Spleen (tissue), 11 donors: ENCODE data around the gene NHLRC4. TPM values are rescaled to one million over a fixed set of nuclear protein-coding genes. Genes with fewer than 3 reads are reported as not detected.
A peak's percentile ranks its signal among the peaks of the same experiment; 100 is the strongest.

ENCODE experiments used
- DNase-seq: peaks from one replicate; pipeline ENCODE4 v3.0.0-alpha.2; 2020
- H3K27ac ChIP-seq, 8 donors: fragments of 200-600 bp; sonication (generic) in 7 of 8; 1 replicate in 4 of 8; 2 replicates in 4 of 8; pipeline versions ENCODE4 v1.5.0 to v1.8.0; 2016 to 2021; ENCODE audit warnings: inconsistent platforms in 4 of 8, mild to moderate bottlenecking in 4 of 8, moderate library complexity in 1 of 8
- H3K27me3 ChIP-seq, 7 donors: fragments of 200-600 bp; sonication (generic) in 6 of 7; replicated peaks in 1 of 7; 1 replicate in 4 of 7; 2 replicates in 3 of 7; pipeline versions ENCODE4 v1.5.0 to v1.8.0; 2016 to 2021; ENCODE audit warnings: inconsistent platforms in 3 of 7, mild to moderate bottlenecking in 1 of 7
- H3K36me3 ChIP-seq, 6 donors: fragments of 200-600 bp; sonication (generic) in 5 of 6; 1 replicate in 4 of 6; 2 replicates in 2 of 6; pipeline versions ENCODE4 v1.5.0 to v1.8.0; 2016 to 2021; ENCODE audit warnings: inconsistent platforms in 2 of 6
- H3K4me1 ChIP-seq, 6 donors: fragments of 200-600 bp; sonication (generic) in 5 of 6; 1 replicate in 3 of 6; 2 replicates in 3 of 6; pipeline versions ENCODE4 v1.5.0 to v1.8.0; 2016 to 2021; ENCODE audit warnings: inconsistent platforms in 3 of 6
- H3K4me3 ChIP-seq, 8 donors: fragments of 200-600 bp; sonication (generic) in 7 of 8; 1 replicate in 4 of 8; 2 replicates in 4 of 8; pipeline versions ENCODE4 v1.5.0 to v1.8.0; 2016 to 2021; ENCODE audit warnings: inconsistent platforms in 4 of 8, mild to moderate bottlenecking in 4 of 8, moderate library complexity in 2 of 8
- H3K9me3 ChIP-seq, 8 donors: fragments of 200-600 bp; sonication (generic) in 7 of 8; 1 replicate in 4 of 8; 2 replicates in 4 of 8; pipeline versions ENCODE4 v1.5.0 to v1.8.0; 2016 to 2021; ENCODE audit warnings: inconsistent platforms in 4 of 8
- CTCF ChIP-seq, 11 experiments: fragments of 200-600 bp in 7 of 11; fragments of 450-650 bp in 4 of 11; sonication (generic) in 4 of 11; IDR thresholded peaks in 8 of 11; conservative IDR thresholded peaks in 3 of 11; 1 replicate in 7 of 11; 2 replicates in 4 of 11; pipeline versions ENCODE4 v1.4.0 to v1.8.0; 2016 to 2021; ENCODE audit warnings: antibody characterized with exemption in 11 of 11, inconsistent platforms in 4 of 11, mild to moderate bottlenecking in 1 of 11
- POLR2A ChIP-seq, 3 donors: fragments of 450-650 bp; IDR thresholded peaks; one replicate each; pipeline ENCODE4 v1.5.1; 2017; ENCODE audit warnings: antibody characterized with exemption in 3 of 3, mild to moderate bottlenecking in 1 of 3
- POLR2AphosphoS5 ChIP-seq, 3 donors: sonication (generic); formaldehyde crosslinking; IDR thresholded peaks; one replicate each; pipeline ENCODE4 v1.5.1; 2017; ENCODE audit warnings: antibody characterized with exemption in 3 of 3
- WGBS, 5 donors: extraction: QIAGEN DNeasy Blood & Tissue Kit in 3 of 5; methylation state at CpG; one replicate each; pipeline versions ENCODE4 v1.1.5 to v1.1.7; 2013 to 2018; 5-methylcytosine and 5-hydroxymethylcytosine counted together
- intact Hi-C: fragments of 100-400 bp; cut with DNase I; formaldehyde crosslinking; loops from one replicate; pipeline ENCODE4 v1.15.0; 2023; ENCODE audit warnings: low total_unique reads
- polyA plus RNA-seq, 3 donors: library from polyadenylated mRNA; stranded (reverse); fragments of 200-250 nt; gene quantifications; one replicate each; pipeline ENCODE4 v1.2.1, GENCODE V29; 2013
- total RNA-seq, 7 donors: library from RNA; depleted of rRNA in 3 of 7; stranded (reverse); fragments of >200 nt in 3 of 7; fragmentation: NEBNext Ultra II Directional in 4 of 7; extraction: Animal tissue kit (Norgen Biotek cat#: 25700) in 4 of 7; gene quantifications; one replicate each; pipeline versions ENCODE4 v1.1.0 to v1.2.1, GENCODE V29; 2016 to 2021
- donor health status: healthy with polysubstance abuse.
- donor health status: DM: no; HTN: no; CAD: no; lungs with moderate emphysema.
- donor health status: DM: no; HTN: no; CAD: no.
- donor health status: Bipolar disorder and iron deficiency.
- donor health status: healthy.
- donor health status: DM: no; HTN: no; CAD: no.
- donor health status: DM: yes; HTN: yes; CAD: no.

The NHLRC4 gene
- total and polyA plus RNA-seq, 10 donors: 1.5 to 8.8 (median 4.2) TPM

GRCh38 chr16:554297-554621 lies 12.5 kb upstream of the NHLRC4 start:
- 84 to 91% (median 86%) methylated on average over 11 of the region's 11 CpGs for WGBS, 5 donors
- Histone ChIP-seq H3K9me3 (no peaks in the 10 kb centered on the region), H3K36me3 (peaks cover 0 to 49% (median 37%) of the 10 kb centered on the region in 6 donors), H3K4me1 (peaks cover 0 to 16% (median 3%) of the 10 kb centered on the region in 6 donors), H3K27ac (no peak overlapping the region), H3K27me3 (peaks cover 5 to 26% (median 10%) of the 10 kb centered on the region in 7 donors), H3K4me3 (no peak overlapping the region)
- DNase-seq: no peak
- no peak for TF ChIP-seq POLR2A (IDR thresholded peaks at IDR 0.05)
- no peak for TF ChIP-seq CTCF (IDR thresholded peaks at IDR 0.05 in 8 of 11, conservative IDR thresholded peaks at IDR 0.05 in 3 of 11)
- intact Hi-C loops: no loop called here

DNA sequence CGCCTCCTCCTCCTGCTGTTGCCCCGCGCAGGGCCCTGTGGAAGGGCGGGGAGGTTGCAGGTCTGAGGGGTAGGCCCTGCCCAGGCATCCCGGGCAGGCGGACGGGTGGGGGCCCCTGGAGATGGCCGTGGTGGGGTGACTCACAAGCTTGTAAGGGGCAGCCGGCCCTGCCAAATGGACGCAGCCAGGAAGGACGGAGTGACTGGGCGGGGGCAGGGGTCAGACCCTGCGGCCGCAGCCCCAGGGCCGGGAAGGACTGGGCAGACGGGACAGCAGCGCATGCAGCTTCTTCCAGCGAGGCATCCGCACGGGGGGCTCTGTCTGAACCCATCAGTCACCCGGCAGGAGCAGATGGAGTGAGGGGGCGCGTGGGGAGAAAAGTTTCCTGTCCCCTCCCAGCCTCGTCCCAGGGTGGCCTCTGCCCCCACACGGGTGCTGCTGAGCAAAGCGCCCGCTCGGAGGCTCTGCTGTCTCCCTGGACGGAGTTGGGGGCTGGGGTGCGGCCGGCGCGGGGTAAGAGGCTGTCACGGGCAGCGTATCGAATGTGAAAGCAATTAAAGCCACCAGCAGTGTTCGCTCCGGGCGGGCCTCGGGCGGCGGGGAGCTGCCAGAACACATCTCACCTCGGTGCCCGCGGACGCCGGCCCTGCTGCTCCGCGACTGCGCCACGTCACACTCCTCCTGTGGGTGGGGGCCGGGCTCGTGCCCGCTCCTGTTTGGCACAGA lies 12.0 kb upstream of the NHLRC4 start:
- intact Hi-C loops: no loop called here
- Histone ChIP-seq H3K4me3 (peak overlapping the region in 3 of 8 donors; percentile 5 to 27 (median 8)), H3K4me1 (peaks cover 0 to 22% (median 8%) of the 10 kb centered on the region in 6 donors), H3K36me3 (peaks cover 0 to 44% (median 32%) of the 10 kb centered on the region in 6 donors), H3K9me3 (no peaks in the 10 kb centered on the region), H3K27ac (peak overlapping the region in 1 of 8 donors; percentile 18), H3K27me3 (peaks cover 7 to 31% (median 15%) of the 10 kb centered on the region in 7 donors)
- no peak for DNase-seq
- 69 to 81% (median 76%) methylated on average over 28 to 54 of the region's 54 CpGs for WGBS, 5 donors
- peak in 1 of 3 donors; percentile 53 for TF ChIP-seq POLR2AphosphoS5 (IDR thresholded peaks at IDR 0.05)
- TF ChIP-seq CTCF (IDR thresholded peaks at IDR 0.05 in 8 of 11, conservative IDR thresholded peaks at IDR 0.05 in 3 of 11): no peak
- no peak for TF ChIP-seq POLR2A (IDR thresholded peaks at IDR 0.05)

DNA sequence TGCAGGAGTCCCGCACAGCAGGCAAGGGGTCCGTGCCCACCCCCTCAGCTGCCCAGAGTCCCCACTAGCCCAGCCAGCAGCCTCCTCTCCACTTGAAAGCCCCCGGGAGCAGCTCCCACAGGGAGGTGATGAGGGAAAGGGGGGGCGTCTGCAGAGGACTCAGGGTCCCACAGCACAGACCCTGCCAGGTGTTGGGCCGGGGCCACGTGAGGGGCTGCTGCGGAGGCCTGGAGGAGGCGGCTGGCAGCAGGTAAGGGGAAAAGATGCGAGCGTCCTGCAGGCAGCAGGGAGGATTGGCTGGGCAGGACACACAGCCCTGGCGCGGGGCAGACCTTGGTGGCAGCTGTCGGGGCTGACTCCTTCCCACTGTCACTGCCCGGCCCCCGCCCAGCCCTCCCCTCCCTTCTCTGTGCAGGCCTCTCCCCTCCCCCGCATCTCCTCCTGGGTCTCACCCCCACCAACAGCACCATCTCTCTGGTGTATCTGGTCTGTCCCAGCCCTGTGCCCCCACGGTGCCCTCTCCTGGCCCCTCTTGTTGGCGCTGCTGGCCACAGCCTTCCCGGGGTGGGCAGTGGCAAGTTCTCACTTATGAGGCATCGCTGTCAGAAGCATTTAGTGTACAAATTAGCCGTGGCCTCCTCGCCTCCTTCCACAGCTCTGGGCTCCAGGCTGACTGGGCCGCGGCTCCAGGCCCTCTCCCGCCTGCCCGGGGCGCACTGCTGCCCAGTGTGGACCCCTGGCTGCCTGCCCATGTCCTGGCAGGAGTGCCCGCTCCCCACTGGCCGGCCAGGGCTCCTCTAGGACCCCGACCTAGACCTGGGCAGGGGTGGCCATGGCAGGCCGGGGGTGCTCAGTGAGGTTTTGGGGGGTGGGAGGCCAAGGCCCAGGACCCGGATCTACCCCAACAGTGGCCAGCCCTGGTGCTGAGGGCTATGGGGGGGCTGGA lies 11.0 kb upstream of the NHLRC4 start:
- peaks cover 7 to 41% (median 23%) of the 10 kb centered on the region in 7 donors for H3K27me3 ChIP-seq
- no peak overlapping the region for H3K27ac ChIP-seq
- intact Hi-C loops: no loop called here
- no peak overlapping the region for H3K4me3 ChIP-seq
- TF ChIP-seq POLR2AphosphoS5 (IDR thresholded peaks at IDR 0.05): no peak
- TF ChIP-seq POLR2A (IDR thresholded peaks at IDR 0.05): no peak
- TF ChIP-seq CTCF (IDR thresholded peaks at IDR 0.05 in 8 of 11, conservative IDR thresholded peaks at IDR 0.05 in 3 of 11): no peak
- no peaks in the 10 kb centered on the region for H3K9me3 ChIP-seq
- 76 to 86% (median 81%) methylated on average over 16 to 32 of the region's 32 CpGs for WGBS, 5 donors
- H3K36me3 ChIP-seq: peaks cover 0 to 36% (median 29%) of the 10 kb centered on the region in 6 donors
- DNase-seq: no peak
- peaks cover 0 to 30% (median 11%) of the 10 kb centered on the region in 6 donors for H3K4me1 ChIP-seq
